Cardiac muscle cell (in vitro differentiated cells and primary cell): ENCODE data around the gene HS6ST2. TPM values are rescaled to one million over a fixed set of nuclear protein-coding genes. Genes with fewer than 3 reads are reported as not detected.
A peak's percentile ranks its signal among the peaks of the same experiment; 100 is the strongest.

Source experiments
- DNase-seq, 2 donors: peaks; one replicate each; pipeline versions ENCODE4 v3.0.0 to v3.0.0-alpha.2; 2010 to 2017; ENCODE audit warnings: low read depth in 1 of 2, low spot score in 1 of 2
- H3K27ac ChIP-seq: fragments of 200-600 bp; sonication (generic); 2 replicates; pipeline ENCODE4 v1.5.1; 2016
- H3K27me3 ChIP-seq: fragments of 200-600 bp; sonication (generic); 2 replicates; pipeline ENCODE4 v1.6.0; 2016; ENCODE audit warnings: control low read depth
- H3K36me3 ChIP-seq: fragments of 200-600 bp; sonication (generic); 2 replicates; pipeline ENCODE4 v1.5.1; 2016; ENCODE audit warnings: control low read depth
- H3K4me1 ChIP-seq: fragments of 200-600 bp; sonication (generic); 2 replicates; pipeline ENCODE4 v1.8.1; 2017; ENCODE audit warnings: low read depth, mild to moderate bottlenecking, mixed run types
- H3K4me3 ChIP-seq: fragments of 200-600 bp; sonication (generic); 2 replicates; pipeline ENCODE4 v1.5.1; 2016; ENCODE audit warnings: mild to moderate bottlenecking
- H3K9me3 ChIP-seq: fragments of 200-600 bp; sonication (generic); 2 replicates; pipeline ENCODE4 v1.5.1; 2017; ENCODE audit warnings: low read depth, mild to moderate bottlenecking, control low read depth
- polyA plus RNA-seq: library from polyadenylated mRNA; unstranded; fragments of >200 nt; fragmentation: Nextera tagmentation; extraction: Ambion mirVana; gene quantifications from 2 replicates; pipeline ENCODE4 v1.2.1, GENCODE V29; 2016
- total RNA-seq: library from RNA; depleted of rRNA; stranded (reverse); fragments of >200 nt; gene quantifications from 2 replicates; pipeline ENCODE4 v1.2.3, GENCODE V29; 2016
- TF ChIP-seq, protein P1 (sequence below): IDR thresholded peaks from 2 replicates; pipeline ENCODE4 v1.5.1; 2012; ENCODE audit warnings: low read depth, mild to moderate bottlenecking, low read length

The HS6ST2 gene
- total and polyA plus RNA-seq, 2 experiments from 2014 or later = 15.5 to 27.1 TPM

DNA sequence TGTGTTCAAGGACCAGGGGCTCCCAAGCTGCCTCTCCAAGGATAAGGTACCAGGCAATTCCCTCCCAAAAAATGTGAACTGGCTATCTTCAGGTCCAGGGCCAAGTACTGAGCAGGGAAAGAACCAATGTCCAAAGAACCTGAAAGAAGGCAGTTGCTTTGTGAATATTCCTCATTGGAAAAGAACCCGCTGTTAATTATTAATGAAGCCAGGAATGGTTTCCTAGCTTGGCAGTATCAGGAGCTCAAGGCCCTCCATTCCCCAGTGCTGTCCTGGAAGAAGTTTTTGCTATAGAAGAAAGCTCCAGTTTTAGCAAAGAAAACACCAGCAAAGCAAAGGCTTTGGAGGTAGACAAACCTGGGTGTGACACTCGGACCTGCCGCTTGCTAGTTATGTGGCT is 339.6 kb downstream of the HS6ST2 start:
- no peak overlapping the region for H3K27ac ChIP-seq
- H3K4me1 ChIP-seq = no peaks in the 10 kb centered on the region
- H3K27me3 ChIP-seq = no peaks in the 10 kb centered on the region
- H3K4me3 ChIP-seq = no peak overlapping the region
- TF ChIP-seq, protein P1, sequence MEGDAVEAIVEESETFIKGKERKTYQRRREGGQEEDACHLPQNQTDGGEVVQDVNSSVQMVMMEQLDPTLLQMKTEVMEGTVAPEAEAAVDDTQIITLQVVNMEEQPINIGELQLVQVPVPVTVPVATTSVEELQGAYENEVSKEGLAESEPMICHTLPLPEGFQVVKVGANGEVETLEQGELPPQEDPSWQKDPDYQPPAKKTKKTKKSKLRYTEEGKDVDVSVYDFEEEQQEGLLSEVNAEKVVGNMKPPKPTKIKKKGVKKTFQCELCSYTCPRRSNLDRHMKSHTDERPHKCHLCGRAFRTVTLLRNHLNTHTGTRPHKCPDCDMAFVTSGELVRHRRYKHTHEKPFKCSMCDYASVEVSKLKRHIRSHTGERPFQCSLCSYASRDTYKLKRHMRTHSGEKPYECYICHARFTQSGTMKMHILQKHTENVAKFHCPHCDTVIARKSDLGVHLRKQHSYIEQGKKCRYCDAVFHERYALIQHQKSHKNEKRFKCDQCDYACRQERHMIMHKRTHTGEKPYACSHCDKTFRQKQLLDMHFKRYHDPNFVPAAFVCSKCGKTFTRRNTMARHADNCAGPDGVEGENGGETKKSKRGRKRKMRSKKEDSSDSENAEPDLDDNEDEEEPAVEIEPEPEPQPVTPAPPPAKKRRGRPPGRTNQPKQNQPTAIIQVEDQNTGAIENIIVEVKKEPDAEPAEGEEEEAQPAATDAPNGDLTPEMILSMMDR = no peak
- H3K36me3 ChIP-seq = no peaks in the 10 kb centered on the region
- DNase-seq = no peak
- no peaks in the 10 kb centered on the region for H3K9me3 ChIP-seq

DNA sequence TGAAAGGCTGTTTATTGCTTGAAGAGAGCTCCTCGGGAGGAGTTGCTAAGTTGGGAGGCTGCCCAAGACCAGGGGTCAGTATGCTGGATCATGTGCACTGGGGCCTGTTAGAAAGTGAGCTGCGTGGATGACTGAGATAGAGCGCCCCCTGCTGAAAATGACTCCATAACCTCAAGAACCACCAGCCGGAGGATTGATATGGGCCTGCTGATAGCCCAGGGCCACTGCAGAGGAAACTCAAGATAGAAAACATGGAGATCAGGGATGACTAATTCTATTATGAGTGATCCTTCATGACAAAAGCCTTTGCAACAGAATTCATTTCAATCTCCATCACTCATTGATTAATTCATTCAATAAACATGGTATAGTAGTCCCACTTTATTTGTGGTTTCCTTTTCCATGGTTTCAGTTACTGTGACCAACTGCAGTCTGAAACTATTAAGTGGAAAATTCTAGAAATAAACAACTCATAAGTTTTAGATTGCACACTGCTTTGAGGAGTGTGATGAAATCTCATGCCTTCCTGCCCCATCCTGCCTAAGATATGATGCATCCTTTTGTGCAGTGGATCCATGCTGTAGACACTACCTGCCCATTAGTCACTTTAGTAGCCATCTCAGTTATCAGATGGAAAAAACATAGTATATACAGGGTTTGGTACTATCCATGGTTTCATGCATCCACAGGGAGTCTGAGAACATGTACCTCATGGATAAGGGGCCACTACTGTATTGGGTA is 342.9 kb downstream of the HS6ST2 start:
- Histone ChIP-seq H3K36me3 (no peaks in the 10 kb centered on the region), H3K27me3 (no peaks in the 10 kb centered on the region), H3K9me3 (no peaks in the 10 kb centered on the region), H3K4me3 (no peak overlapping the region), H3K4me1 (peaks cover 5% of the 10 kb centered on the region), H3K27ac (no peak overlapping the region)
- DNase-seq = peak; percentile 58 to 79
- TF ChIP-seq, protein P1 = peak; percentile 42

DNA sequence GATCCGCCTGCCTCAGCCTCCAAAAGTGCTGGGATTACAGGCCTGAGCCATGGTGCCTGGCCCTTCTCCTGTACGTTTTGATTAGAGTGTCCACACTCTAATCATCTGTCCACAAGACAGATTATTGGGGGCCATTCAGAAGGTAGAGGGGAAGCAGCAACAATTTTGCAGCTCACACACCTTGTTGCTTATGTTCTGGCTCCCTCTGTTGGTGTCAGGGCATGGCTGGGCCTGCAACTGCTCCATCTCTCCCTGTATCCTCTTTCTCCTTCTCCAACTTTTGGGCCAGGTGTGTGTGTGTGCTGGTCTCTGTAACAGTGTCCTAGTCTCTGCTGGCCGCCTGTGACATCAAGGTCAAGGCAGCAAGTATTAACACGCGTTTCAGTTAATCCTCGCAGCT is 344.1 kb downstream of the HS6ST2 start:
- no peaks in the 10 kb centered on the region for H3K27me3 ChIP-seq
- no peak overlapping the region for H3K4me3 ChIP-seq
- H3K4me1 ChIP-seq = peaks cover 13% of the 10 kb centered on the region
- no peaks in the 10 kb centered on the region for H3K36me3 ChIP-seq
- H3K27ac ChIP-seq = no peak overlapping the region
- peak in 1 of 2 donors; percentile 42 for DNase-seq
- H3K9me3 ChIP-seq = no peaks in the 10 kb centered on the region
- TF ChIP-seq, protein P1 = peak; percentile 30

DNA sequence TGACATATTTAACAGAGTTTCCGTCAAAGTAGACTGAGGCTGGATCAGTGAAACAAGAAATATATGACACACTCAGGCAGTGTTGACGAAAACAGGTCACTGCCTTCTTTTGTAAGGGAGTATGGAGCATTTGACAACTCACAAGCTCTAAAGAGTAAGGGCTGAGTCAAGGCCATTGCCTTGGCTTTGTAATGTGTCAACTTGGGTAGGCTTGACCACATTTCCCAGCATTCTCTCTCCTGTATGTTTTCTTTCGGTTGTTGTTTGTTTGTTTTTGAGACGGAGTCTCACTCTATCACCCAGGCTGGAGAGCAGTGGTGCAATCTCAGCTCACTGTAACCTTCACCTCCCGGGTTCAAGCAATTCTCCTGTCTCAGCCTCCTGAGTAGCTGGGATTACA is 344.6 kb downstream of the HS6ST2 start:
- H3K27me3 ChIP-seq = no peaks in the 10 kb centered on the region
- H3K4me3 ChIP-seq = no peak overlapping the region
- no peak for DNase-seq
- no peak overlapping the region for H3K27ac ChIP-seq
- no peaks in the 10 kb centered on the region for H3K9me3 ChIP-seq
- TF ChIP-seq, protein P1 = no peak
- H3K36me3 ChIP-seq = no peaks in the 10 kb centered on the region
- H3K4me1 ChIP-seq = peaks cover 13% of the 10 kb centered on the region

DNA sequence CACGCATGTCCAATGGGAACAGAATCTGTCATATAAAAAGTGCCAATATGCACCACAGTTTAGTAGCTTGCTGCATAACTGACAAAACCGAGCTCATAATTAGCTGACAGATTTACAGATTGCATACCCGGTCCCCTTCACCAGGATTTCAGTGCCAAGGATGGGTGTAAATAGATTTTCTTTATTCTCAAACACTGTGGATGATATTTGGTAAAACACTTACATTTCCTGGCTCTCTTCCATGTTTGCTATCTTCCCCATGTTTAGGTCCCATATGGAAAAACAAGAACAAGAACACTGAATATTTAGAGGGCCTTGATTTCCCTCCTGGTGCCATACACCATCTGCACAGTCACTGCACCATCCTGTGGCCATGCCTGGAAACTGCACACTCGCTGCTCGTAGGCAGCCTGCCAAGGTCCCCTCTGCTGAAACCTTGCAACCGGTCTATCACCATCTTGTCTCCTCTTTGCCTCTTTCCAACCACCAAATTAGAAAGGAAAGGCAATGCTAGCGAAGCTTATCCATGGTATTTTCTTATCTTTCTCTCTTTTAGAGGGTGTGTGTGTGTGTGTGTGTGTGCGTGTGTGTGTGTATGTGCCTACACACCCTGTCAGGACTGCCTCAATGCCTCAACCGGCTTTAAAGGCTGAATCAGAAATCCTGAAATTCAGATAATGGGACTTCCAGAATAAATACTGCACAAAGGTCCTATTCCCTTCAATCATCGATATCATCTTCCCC is 345.4 kb downstream of the HS6ST2 start:
- H3K4me1 ChIP-seq = peaks cover 13% of the 10 kb centered on the region
- no peaks in the 10 kb centered on the region for H3K9me3 ChIP-seq
- no peaks in the 10 kb centered on the region for H3K36me3 ChIP-seq
- TF ChIP-seq, protein P1 = peak; percentile 67
- H3K4me3 ChIP-seq = no peak overlapping the region
- peak; percentile 56 to 81 for DNase-seq
- H3K27ac ChIP-seq = no peak overlapping the region
- H3K27me3 ChIP-seq = no peaks in the 10 kb centered on the region
